Fibroblast of the conjunctiva (primary cell): ENCODE data around the gene IL11.

Experiments
- DNase-seq: peaks from one replicate; pipeline ENCODE4 v3.0.0-alpha.2; 2010; ENCODE audit warnings: low read depth

The IL11 gene

GRCh38 chr19:55324662-55325061 lies 45.6 kb downstream of the IL11 start:
- DNase-seq = no peak

GRCh38 chr19:55322204-55322885 lies 47.9 kb downstream of the IL11 start:
- no peak for DNase-seq

GRCh38 chr19:55321466-55322137 lies 48.7 kb downstream of the IL11 start:
- DNase-seq = no peak

GRCh38 chr19:55320844-55321419 lies 49.3 kb downstream of the IL11 start:
- DNase-seq = no peak

- DNase-seq = no peak
Measured at GRCh38 chr19:55319785-55320184, 50.5 kb downstream of the IL11 start.

- no peak for DNase-seq
Measured at GRCh38 chr19:55316646-55317045, 53.6 kb downstream of the IL11 start.

GRCh38 chr19:55315956-55316525 lies 54.2 kb downstream of the IL11 start:
- no peak for DNase-seq

GRCh38 chr19:55314396-55314795 lies 55.9 kb downstream of the IL11 start:
- no peak for DNase-seq
